Medulla oblongata (tissue), 1 donor: Measurements from ENCODE around the gene MBD3L2B.
A peak's percentile ranks its signal among the peaks of the same experiment; 100 is the strongest.
"Not testable (repeated sequence)": the region's sequence is repeated elsewhere in the genome, so short reads cannot be mapped to it uniquely, and the experiment has no call there.

ENCODE experiments used
- DNase-seq: peaks from one replicate; pipeline ENCODE4 v3.0.0-alpha.2; 2015; ENCODE audit errors: extremely low spot score

Gene MBD3L2B

DNA sequence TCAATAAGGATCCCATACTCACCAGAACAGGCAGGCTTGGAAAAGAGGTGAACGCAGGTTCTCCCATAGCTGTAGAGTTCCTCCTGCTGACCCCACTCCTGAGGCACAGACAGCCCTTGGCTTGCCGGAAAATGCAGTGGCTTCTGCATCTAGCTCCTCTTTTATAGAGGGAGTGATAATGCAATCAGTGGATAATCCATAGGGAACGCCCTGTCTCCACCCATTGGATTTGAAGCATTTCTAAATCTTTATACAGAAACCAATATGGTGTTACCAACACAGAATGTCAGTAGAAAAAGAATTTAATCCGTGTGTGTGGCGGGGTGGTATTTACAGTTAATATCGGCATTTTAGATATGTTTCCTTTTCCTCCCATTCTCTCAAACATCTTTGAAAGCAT is at the start of gene MBD3L2B:
MBD3L2B (minus strand) TSS at position 101 of the 400 bp plus-strand sequence; CDS start at position 67, 34 bp downstream.
- not testable (repeated sequence) for DNase-seq

DNA sequence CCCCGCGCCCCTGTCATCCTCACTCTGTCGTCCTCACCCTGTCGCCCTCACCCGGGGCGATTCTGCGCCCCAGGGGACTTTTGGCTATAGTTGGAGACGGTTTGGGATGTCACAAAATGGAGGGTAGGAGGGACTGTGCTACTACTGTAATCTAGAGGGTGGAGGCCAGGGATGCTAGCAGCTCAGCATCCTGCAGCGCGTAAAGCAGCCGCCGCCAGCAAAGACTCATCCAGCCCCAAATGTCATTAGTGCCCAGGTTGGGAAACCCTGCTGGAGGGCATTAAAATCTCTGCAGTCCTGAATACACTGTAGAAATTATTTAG is 48.6 kb upstream of the MBD3L2B start:
- no peak for DNase-seq

DNA sequence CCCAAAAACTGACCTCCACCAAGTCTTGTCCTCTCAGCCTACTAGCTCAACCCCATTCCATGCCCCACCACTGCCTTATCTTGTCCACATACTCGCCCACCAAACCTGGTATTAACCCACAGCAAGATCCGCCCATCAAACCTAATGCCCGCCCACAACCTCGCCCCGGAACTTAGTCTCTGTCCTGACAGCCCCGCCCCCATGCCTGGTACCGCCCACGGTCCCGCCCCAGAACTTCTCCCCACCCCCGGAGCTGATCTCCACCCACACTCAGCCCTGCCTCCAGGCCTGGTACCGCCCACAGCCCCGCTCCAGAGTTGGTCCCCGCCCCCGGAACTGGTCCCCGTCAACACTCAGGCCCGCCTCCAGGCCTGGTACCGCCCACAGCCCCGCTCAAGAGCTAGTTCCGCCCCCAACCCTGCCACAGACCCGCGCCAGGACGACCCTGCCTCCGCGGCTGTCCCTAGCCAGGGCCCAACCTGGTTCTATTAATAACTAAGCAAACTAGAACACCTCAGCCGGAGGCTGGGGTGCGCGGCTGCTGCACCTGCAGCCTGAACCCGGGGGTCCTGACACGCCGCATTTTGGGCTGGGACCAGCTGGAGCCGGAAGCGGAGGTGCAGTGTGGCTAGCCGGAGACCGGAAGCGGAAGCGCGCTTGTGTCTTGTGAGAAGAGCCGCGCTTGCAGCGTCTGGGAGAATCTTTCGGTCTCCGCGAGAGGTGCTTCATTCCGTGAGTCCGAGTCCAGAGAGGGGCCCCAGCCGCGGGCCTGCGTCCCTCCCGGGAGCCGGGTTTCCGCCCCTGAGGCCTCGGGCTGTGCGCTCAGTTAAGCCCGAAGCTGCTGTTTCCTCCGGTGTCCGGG is 48.0 kb upstream of the MBD3L2B start, which contains the start of gene ZNF557:
ZNF557 (plus strand) TSS at position 662 of the 862 bp plus-strand sequence. CDS start 5,372 bp downstream, outside the sequence.
- DNase-seq, result peak; percentile 97

DNA sequence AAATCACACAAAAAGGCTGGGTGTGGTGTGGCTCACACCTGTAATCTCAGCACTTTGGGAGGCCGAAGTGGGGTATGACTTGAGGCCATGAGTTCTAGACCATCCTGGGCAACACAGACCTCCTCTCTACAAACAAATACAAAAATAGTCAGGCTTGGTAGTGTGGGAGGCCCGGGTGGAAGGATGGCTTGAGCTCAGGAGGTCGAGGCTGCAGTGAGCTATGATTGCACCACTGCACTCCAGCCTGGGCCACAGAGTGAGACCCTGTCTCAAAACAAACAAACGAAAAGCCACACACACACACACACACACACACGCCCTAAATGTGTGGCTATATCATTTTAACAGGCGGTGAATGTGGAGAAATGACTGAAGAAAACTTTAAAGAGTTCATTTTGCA is 47.4 kb upstream of the MBD3L2B start:
- no peak for DNase-seq

DNA sequence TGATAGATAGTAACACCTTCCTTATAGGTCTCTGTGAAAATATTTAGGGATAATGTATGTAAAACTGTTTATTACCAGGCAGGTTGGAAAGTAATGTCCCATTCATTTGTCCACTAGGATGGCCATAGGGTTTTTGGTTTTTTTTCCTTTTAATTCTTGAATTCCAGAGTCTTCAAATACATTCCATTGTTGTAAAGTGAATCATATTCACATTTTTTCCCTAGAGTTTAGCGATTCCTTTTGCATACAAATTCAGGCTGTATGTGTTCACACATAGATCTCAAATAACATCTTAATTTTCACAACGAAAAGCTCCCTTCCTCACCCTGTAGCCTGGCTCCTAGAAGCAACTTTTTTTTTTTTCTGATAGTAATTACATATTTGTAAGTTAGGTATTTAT is 46.5 kb upstream of the MBD3L2B start:
- no peak for DNase-seq

DNA sequence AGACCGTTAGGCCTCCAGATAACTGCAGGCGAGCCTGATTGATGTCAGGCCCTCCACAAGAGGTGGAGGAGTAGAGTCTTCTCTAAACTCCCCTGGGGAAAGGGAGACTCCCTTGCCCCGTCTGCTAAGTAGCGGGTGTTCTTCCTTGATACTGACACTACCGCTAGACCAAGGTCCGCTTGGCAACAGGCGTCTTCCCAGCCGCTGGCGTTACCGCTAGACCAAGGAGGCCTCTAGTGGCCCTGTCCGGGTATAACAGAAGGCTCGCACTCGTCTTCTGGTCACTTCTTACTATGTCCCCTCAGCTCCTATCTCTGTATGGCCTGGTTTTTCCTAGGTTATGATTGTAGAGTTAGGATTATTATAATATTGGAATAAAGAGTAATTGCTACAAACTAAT is 45.9 kb upstream of the MBD3L2B start:
- DNase-seq, result not testable (repeated sequence)

DNA sequence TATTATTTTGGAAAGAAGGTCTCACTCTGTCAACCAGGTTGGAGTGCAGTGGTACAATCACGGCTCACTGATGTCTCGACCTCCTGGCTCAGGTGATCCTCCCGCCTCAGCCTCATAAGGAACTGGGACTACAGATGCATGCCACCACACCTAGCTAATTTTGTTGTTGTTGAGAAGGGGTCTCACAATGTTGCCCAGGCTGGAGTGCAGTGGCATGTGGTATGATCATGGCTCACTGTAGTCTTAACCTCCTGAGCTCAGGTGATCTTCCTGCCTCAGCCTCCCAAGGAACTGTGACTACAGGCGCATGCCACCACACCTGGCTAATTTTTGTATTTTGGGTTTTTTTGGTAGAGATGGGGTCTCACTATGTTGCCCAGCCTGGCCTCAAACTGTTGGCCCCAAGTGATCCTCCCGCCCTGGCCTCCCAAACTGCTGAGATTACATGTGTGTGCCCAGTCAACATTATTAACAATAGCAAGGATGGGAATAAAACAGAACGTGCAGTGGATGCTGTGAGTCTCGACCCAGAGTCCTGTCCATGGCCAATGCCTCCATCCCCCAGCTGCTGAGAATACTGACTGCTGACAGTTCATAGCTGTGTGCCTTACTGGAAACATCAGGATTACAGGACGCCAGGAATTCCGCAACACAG is 42.7 kb upstream of the MBD3L2B start:
- DNase-seq, result no peak

DNA sequence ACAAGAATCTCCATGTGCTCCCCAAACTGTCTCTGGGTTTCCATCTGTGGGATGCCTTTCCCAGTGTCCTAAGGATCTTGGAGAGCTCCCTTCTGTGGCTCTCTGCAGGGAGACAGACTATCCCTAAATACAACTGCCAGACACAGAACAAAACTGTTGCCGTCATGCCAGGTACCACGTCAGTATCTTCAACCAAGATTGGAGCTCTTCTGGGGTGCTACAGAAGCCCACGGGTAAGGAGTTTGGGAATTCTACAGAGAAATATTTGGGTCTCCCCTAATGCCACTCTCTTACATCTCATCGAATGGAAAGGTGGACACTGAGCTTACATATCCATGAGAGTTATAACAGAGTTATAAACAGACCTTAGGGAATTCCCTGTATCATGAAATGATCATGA is 42.1 kb upstream of the MBD3L2B start:
- no peak for DNase-seq

DNA sequence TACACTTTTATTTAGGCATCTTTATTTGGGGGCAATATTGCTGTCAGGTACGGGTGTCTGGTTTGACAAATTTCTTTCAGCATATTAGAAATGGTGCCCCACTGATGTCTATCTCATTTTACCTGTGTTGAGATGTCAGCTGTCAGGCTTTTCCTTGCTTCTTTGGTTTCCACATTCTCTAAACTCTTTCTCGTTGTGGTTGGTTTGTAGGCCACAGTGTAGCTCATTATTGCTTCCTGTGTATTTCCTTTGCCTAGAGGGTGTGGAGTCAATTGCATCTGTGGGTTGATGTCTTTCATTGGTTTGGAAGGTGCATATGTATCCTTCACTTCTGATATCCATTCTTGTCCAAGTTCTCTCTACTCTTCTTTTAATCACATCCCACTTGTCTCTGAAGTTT is 38.7 kb upstream of the MBD3L2B start:
- not testable (repeated sequence) for DNase-seq

DNA sequence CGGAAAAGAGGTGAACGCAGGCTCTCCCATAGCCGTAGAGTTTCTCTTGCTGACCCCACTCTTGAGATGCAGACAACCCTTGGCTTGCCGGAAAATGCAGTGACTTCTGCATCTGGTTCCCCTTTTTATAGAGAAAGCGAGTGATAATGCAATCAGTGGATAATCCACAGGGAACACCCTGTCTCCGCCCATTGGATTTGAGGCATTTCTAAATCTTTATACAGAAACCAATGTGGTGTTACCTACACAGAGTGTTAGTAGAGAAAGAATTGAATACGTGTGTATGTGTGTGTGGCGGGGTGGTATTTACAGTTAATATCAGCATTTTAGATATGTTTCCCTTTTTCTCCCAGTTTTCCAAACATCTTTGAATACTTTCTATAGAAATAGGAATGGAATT is 37.3 kb upstream of the MBD3L2B start, which contains the start of gene MBD3L3:
MBD3L3 (minus strand) TSS at position 101 of the 400 bp plus-strand sequence; CDS start at position 30, 71 bp downstream.
- not testable (repeated sequence) for DNase-seq

DNA sequence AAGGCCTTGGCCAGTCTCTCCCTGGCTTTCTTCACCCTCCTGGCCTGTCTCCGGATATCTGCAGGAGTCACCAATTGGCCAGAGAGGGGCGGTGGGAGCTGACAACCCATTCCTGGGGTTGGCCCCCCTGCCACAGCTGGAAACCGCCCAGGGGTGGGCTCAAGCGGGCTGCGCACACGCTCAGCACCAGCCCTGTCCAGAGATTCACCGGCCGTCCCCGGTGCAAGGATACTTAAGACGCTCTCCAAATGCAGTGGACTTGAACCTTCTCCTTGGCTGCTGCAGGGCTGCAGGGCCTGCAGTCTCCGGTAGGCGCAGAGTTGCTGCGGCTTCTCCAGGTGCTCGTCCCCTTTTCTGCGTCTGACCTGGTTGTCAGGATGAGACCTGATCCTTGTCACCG is 35.1 kb upstream of the MBD3L2B start:
- not testable (repeated sequence) for DNase-seq

DNA sequence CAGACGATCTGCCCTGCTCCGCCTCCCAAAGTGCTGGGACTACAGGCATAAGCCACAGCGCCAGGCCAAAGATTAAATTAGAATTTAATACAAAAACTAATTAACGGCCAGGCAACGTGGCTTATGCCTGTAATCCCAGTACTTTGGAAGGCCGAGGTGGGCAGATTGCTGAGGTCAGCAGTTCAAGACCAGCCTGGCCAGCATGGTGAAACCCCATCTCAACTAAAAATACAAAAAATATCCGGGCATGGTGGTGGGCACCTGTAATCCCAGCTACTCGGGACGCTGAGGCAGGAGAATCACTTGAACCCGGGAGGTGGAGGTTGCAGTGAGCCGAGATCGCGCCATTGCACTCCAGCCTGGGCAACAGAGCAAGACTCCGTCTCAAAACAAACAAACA is 34.4 kb upstream of the MBD3L2B start:
- not testable (repeated sequence) for DNase-seq

DNA sequence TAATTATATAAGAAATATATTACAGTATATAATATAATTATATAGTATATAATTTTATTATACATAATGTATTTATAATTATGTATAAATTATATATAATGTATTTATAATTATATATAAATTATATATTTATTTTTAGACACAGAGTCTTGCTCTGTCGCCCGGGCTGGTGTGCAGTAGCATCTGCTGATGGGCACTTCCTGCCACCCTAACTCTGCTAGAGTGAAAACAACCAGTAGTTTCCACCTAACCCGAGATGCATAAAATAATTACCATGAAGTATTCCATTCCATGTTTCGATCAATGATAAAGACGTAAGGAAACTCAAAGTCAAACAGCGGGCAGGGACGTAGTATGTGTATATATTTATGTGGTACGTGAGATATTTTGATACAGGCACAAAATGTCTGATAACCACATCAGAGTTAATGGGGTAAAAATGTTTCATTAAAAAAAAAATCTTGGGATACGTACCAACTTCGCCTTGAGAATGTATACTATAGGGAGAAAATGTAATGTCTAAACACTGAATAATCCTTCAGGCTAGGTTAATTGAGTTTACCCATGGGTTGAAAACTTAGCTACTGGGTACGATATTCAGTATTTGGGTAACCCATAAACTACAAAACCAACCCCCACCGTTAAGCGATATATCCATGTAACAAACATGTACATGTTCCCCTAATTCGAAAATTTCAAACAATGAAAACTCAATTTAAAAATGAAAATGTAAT is 33.6 kb upstream of the MBD3L2B start:
- peak; percentile 0 for DNase-seq

DNA sequence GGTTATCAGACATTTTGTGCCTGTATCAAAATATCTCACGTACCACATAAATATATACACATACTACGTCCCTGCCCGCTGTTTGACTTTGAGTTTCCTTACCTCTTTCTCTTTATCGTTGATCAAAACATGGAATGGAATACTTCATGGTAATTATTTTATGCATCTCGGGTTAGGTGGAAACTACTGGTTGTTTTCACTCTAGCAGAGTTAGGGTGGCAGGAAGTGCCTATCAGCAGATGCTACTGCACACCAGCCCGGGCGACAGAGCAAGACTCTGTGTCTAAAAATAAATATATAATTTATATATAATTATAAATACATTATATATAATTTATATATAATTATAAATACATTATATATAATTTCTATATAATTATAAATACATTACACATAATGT is 31.7 kb upstream of the MBD3L2B start:
- DNase-seq, result not testable (repeated sequence)

DNA sequence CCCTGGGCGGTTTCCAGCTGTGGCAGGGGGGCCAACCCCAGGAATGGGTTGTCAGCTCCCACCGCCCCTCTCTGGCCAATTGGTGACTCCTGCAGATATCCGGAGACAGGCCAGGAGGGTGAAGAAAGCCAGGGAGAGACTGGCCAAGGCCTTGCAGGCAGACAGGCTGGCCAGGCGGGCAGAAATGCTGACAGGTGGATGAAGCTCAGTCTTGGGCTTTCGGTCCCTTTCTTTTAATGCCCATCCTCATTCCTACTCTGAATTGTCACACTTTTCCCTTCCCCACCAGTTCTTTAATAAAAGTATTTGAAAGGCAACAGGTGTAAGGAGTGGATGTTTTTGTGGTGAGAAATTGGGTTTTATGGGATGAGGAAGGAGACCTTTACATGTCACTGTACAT is 30.2 kb upstream of the MBD3L2B start:
- DNase-seq, result not testable (repeated sequence)

DNA sequence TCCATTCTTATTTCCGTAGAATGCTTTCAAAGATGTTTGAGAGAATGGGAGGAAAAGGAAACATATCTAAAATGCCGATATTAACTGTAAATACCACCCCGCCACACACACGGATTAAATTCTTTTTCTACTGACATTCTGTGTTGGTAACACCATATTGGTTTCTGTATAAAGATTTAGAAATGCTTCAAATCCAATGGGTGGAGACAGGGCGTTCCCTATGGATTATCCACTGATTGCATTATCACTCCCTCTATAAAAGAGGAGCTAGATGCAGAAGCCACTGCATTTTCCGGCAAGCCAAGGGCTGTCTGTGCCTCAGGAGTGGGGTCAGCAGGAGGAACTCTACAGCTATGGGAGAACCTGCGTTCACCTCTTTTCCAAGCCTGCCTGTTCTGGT is 27.8 kb upstream of the MBD3L2B start, which contains the start of gene MBD3L2:
MBD3L2 (plus strand) TSS at position 301 of the 400 bp plus-strand sequence; CDS start at position 354, 53 bp downstream.
- DNase-seq, result not testable (repeated sequence)

DNA sequence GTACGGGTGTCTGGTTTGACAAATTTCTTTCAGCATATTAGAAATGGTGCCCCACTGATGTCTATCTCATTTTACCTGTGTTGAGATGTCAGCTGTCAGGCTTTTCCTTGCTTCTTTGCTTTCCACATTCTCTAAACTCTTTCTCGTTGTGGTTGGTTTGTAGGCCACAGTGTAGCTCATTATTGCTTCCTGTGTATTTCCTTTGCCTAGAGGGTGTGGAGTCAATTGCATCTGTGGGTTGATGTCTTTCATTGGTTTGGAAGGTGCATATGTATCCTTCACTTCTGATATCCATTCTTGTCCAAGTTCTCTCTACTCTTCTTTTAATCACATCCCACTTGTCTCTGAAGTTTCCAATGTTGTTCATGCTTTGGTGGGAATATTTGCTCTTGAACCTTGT is 20.3 kb upstream of the MBD3L2B start:
- DNase-seq, result not testable (repeated sequence)

DNA sequence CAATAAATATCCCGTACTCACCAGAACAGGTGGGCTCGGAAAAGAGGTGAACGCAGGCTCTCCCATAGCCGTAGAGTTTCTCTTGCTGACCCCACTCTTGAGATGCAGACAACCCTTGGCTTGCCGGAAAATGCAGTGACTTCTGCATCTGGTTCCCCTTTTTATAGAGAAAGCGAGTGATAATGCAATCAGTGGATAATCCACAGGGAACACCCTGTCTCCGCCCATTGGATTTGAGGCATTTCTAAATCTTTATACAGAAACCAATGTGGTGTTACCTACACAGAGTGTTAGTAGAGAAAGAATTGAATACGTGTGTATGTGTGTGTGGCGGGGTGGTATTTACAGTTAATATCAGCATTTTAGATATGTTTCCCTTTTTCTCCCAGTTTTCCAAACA is 18.8 kb upstream of the MBD3L2B start, which contains the start of gene MBD3L4:
MBD3L4 (minus strand) TSS at position 101 of the 400 bp plus-strand sequence; CDS start at position 66, 35 bp downstream.
- not testable (repeated sequence) for DNase-seq

DNA sequence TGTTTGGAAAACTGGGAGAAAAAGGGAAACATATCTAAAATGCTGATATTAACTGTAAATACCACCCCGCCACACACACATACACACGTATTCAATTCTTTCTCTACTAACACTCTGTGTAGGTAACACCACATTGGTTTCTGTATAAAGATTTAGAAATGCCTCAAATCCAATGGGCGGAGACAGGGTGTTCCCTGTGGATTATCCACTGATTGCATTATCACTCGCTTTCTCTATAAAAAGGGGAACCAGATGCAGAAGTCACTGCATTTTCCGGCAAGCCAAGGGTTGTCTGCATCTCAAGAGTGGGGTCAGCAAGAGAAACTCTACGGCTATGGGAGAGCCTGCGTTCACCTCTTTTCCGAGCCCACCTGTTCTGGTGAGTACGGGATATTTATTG is 9.0 kb upstream of the MBD3L2B start, which contains the start of gene MBD3L5:
MBD3L5 (plus strand) TSS at position 301 of the 400 bp plus-strand sequence; CDS start at position 335, 34 bp downstream.
- DNase-seq, result not testable (repeated sequence)

DNA sequence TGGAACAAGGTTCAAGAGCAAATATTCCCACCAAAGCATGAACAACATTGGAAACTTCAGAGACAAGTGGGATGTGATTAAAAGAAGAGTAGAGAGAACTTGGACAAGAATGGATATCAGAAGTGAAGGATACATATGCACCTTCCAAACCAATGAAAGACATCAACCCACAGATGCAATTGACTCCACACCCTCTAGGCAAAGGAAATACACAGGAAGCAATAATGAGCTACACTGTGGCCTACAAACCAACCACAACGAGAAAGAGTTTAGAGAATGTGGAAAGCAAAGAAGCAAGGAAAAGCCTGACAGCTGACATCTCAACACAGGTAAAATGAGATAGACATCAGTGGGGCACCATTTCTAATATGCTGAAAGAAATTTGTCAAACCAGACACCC is 7.6 kb upstream of the MBD3L2B start:
- DNase-seq, result not testable (repeated sequence)

DNA sequence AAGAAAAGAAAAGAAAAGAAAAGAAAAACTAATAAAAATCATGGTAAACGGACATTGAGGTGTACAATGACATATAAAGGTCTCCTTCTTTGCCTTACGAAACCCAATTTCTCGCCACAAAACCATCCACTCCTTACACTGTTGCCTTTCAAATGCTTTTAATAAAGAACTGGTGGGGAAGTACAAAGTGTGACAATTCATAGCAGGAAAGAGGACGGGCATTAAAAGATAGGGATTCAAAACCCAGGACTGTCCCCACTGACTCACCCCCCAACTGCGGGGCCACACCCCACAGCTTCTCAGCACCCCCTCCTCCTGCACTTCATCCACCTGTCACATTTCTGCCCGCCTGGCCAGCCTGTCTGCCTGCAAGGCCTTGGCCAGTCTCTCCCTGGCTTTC is 2.4 kb downstream of the MBD3L2B start:
- no peak for DNase-seq

DNA sequence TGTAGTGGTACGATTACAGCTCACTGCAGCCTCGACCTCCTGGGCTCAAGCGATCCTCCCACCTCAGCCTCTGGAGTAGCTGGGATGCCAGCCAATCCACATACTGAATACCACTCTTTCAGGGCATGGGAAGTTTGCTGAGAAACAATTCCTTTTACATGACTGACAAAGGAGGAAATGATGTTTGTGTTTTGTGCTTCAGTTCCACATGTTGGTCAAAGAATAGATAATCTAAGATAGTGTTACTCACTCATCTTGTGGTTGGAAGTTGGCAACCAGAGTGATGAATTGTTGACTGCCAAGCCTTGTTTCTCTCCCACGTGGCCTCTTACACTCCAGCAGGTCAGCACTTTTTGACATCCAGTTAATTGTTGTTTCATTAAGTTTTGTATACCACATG is 7.6 kb downstream of the MBD3L2B start:
- DNase-seq, result peak; percentile 62
